Calu3 (cell line): ENCODE data around the gene NUDT4. TPM values are rescaled to one million over a fixed set of nuclear protein-coding genes. Genes with fewer than 3 reads are reported as not detected.

Experiments
- BruUV-seq: library from RNA; stranded (reverse); fragments of 400-500 nt; replicated peaks from 2 replicates; lab custom pipeline; 2021; lab: Mats Ljungman, UMichigan
- CTCF ChIA-PET: fragments of 300-600 bp; sonication (Branson Sonifier 250); formaldehyde crosslinking; loops from one replicate; lab custom pipeline; 2022; ENCODE audit warnings: antibody characterized with exemption; lab: Charles Lee
- DNase-seq: peaks from one replicate; pipeline ENCODE4 v3.0.0; 2022
- H3K27ac Mint-ChIP-seq: one replicate; pipeline ENCODE4 v1.8.0; 2022; ENCODE audit warnings: mixed read lengths; ENCODE audit not compliant: unreplicated experiment
- H3K27me3 Mint-ChIP-seq: one replicate; pipeline ENCODE4 v1.8.0; 2022; ENCODE audit warnings: mixed read lengths; ENCODE audit not compliant: unreplicated experiment
- H3K36me3 Mint-ChIP-seq: one replicate; pipeline ENCODE4 v1.8.0; 2022; ENCODE audit warnings: mild to moderate bottlenecking, moderate library complexity, mixed read lengths; ENCODE audit not compliant: insufficient read depth, unreplicated experiment
- H3K4me1 Mint-ChIP-seq: one replicate; pipeline ENCODE4 v1.8.0; 2022; ENCODE audit warnings: mild to moderate bottlenecking, low read depth, mixed read lengths; ENCODE audit not compliant: unreplicated experiment
- H3K4me3 Mint-ChIP-seq: one replicate; pipeline ENCODE4 v1.8.0; 2022; ENCODE audit warnings: mild to moderate bottlenecking, low read depth, moderate library complexity, mixed read lengths; ENCODE audit not compliant: unreplicated experiment
- H3K9me3 Mint-ChIP-seq: one replicate; pipeline ENCODE4 v1.8.0; 2022; ENCODE audit warnings: low read depth, mixed read lengths; ENCODE audit not compliant: unreplicated experiment
- CTCF ChIP-seq: fragments of 200-600 bp; IDR thresholded peaks from one replicate; pipeline ENCODE4 v1.8.0; 2022; ENCODE audit warnings: antibody characterized with exemption; ENCODE audit not compliant: unreplicated experiment
- intact Hi-C: fragments of 100-400 bp; cut with micrococcal nuclease; formaldehyde crosslinking; loops from one replicate; pipeline ENCODE4 v1.10.0; 2022; ENCODE audit not compliant: unreplicated experiment
- total RNA-seq: library from RNA; stranded (reverse); gene quantifications from 2 replicates; pipeline ENCODE4 v1.2.3, GENCODE V29; 2022

NUDT4 gene
- total RNA-seq, 1 experiment from 2014 or later = 47.3 TPM

GRCh38 chr12:93361151-93361919 is 16.4 kb upstream of the NUDT4 start:
- Mint-ChIP-seq H3K4me1 (no peaks in the 10 kb centered on the region), H3K4me3 (no peak overlapping the region), H3K36me3 (no peaks in the 10 kb centered on the region), H3K27ac (no peak overlapping the region), H3K27me3 (no peaks in the 10 kb centered on the region), H3K9me3 (no peaks in the 10 kb centered on the region)
- no peak for DNase-seq
- no peak for TF ChIP-seq CTCF
- no TSS peak for BruUV-seq
- CTCF ChIA-PET = no interaction called here
- intact Hi-C loops = no loop called here

- no peaks in the 10 kb centered on the region for H3K4me1 Mint-ChIP-seq
- DNase-seq = no peak
- no peak overlapping the region for H3K27ac Mint-ChIP-seq
- TF ChIP-seq CTCF = no peak
- H3K36me3 Mint-ChIP-seq = no peaks in the 10 kb centered on the region
- H3K9me3 Mint-ChIP-seq = no peaks in the 10 kb centered on the region
- H3K27me3 Mint-ChIP-seq = no peaks in the 10 kb centered on the region
- intact Hi-C loops = no loop called here
- CTCF ChIA-PET = interaction anchor here (0.7 kb wide), 2 partner anchors 195 to 1612 kb away, joined by 5 read pairs; no protein-coding TSS in a partner anchor
- no TSS peak for BruUV-seq
- no peak overlapping the region for H3K4me3 Mint-ChIP-seq
These were observed 13.9 kb upstream of the NUDT4 start for GRCh38 chr12:93363841-93364297.

GRCh38 chr12:93365616-93366405 is 11.9 kb upstream of the NUDT4 start:
- CTCF ChIA-PET = no interaction called here
- BruUV-seq = no TSS peak

GRCh38 chr12:93366422-93366821 is 11.3 kb upstream of the NUDT4 start:
- Mint-ChIP-seq H3K36me3 (no peaks in the 10 kb centered on the region), H3K27ac (no peak overlapping the region), H3K27me3 (no peaks in the 10 kb centered on the region), H3K4me3 (no peak overlapping the region), H3K4me1 (no peaks in the 10 kb centered on the region), H3K9me3 (no peaks in the 10 kb centered on the region)
- CTCF ChIA-PET = no interaction called here
- no peak for DNase-seq
- intact Hi-C loops = no loop called here
- no TSS peak for BruUV-seq
- no peak for TF ChIP-seq CTCF

More at GRCh38 chr12:93365616-93366405, 11.9 kb upstream of the NUDT4 start:
- Mint-ChIP-seq H3K36me3 (no peaks in the 10 kb centered on the region), H3K27ac (no peak overlapping the region), H3K4me3 (no peak overlapping the region), H3K9me3 (no peaks in the 10 kb centered on the region), H3K4me1 (no peaks in the 10 kb centered on the region), H3K27me3 (no peaks in the 10 kb centered on the region)
- intact Hi-C loops = no loop called here
- no peak for TF ChIP-seq CTCF
- no peak for DNase-seq
